ENCODE data around the gene ADORA3.
"Not testable (repeated sequence)": the region's sequence is repeated elsewhere in the genome, so short reads cannot be mapped to it uniquely, and the experiment has no call there.

Gene ADORA3

GRCh38 chr1:111503585-111504060 lies at the start of gene ADORA3, which contains the start of gene TMIGD3:
TSS of gene ADORA3 (minus strand) at chr1:111503633. CDS start at chr1:111503354, 279 bp downstream.
TSS of gene TMIGD3 (minus strand) at chr1:111503633. CDS start at chr1:111503354, 279 bp downstream.
- Histone ChIP-seq H3K9me3 (no peaks in the 10 kb centered on the region), H3K4me1 (peaks cover 55% of the 10 kb centered on the region), H3K36me3 (no peaks in the 10 kb centered on the region), H3K27me3 (no peaks in the 10 kb centered on the region), H3K4me3 (no peak within 1 kb of the TSS), H3K4me2 (peak within 1 kb of the TSS; percentile 46), H3K27ac (no peak within 1 kb of the TSS), H4K20me1 (no peaks in the 10 kb centered on the region), H3K9ac (no peak within 1 kb of the TSS)
- TF ChIP-seq Cebpa-rat (IDR thresholded peaks at IDR 0.05) = peak; percentile 63

DNA sequence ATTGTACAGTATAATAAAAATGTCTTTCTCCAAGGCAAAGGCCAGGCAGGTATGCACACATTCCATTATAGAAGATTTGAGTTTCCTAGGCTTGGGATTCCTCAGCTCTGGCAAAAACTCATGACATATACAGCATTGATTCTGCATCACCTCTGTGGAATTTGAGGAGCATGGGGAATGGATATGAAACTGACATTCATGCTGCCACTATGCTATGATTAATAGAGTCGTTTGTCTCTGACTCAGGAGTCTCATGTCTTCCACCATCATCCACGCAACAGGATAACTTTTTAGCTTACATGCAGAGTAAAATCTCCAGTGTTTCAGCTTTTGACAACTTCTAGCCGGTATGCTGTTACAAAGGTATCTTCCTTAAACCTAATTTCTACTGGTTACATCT lies 49.8 kb upstream of the ADORA3 start:
- no peak overlapping the region for H3K4me2 ChIP-seq

GRCh38 chr1:111552587-111552986 lies 49.2 kb upstream of the ADORA3 start:
- Histone ChIP-seq H4K20me1 (no peaks in the 10 kb centered on the region), H3K27ac (no peak overlapping the region), H3K4me3 (no peak overlapping the region), H3K4me1 (no peaks in the 10 kb centered on the region), H3K4me2 (no peak overlapping the region), H3K9me3 (no peaks in the 10 kb centered on the region), H3K9ac (no peak overlapping the region), H3K36me3 (no peaks in the 10 kb centered on the region), H3K27me3 (no peaks in the 10 kb centered on the region)
- TF ChIP-seq Cebpa-rat (IDR thresholded peaks at IDR 0.05) = no peak

More for the DNA sequence above, 49.8 kb upstream of the ADORA3 start:
- no peaks in the 10 kb centered on the region for H4K20me1 ChIP-seq
- H3K4me1 ChIP-seq = no peaks in the 10 kb centered on the region
- no peaks in the 10 kb centered on the region for H3K36me3 ChIP-seq
- no peak overlapping the region for H3K27ac ChIP-seq
- no peak overlapping the region for H3K9ac ChIP-seq
- no peak for TF ChIP-seq Cebpa-rat (IDR thresholded peaks at IDR 0.05)
- no peak overlapping the region for H3K4me3 ChIP-seq
- no peaks in the 10 kb centered on the region for H3K9me3 ChIP-seq
- no peaks in the 10 kb centered on the region for H3K27me3 ChIP-seq

DNA sequence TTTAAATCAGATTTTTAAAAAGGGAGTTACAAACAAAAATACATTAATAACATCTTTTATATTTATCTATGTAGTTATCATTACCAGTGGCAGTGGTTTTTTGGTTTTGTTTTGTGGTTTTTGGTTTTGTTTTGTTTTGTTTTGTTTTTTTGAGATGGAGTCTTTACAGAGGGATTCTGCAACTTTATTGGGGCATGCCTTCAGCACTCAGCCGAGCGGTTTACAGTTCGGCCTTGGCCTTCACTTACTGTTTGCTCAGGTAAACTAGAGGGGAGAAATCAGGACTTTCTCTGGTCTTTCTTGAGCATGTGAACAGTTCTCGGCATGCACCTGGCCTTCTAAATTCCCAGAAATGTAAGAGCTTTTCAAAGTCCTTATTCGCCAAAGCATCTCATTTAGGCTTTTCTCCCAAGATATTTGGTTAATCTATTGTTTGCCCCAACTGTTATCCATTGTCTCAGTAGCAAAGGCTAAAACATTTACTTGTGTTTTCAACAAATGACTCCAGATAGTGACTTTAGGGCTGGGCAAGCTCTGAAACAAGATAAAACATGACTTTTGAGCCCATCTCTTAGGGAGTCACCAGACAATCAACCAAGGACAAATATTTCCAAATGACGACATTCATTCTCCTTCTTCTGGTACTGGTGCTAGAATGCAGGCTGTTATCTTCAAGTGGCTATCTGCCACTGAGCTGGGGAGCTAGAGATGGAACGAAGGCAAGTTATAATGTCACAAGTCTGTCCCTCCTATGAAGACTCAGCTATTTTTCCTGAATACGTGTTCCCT lies 48.4 kb upstream of the ADORA3 start:
- no peaks in the 10 kb centered on the region for H3K36me3 ChIP-seq
- no peak overlapping the region for H3K4me2 ChIP-seq
- H4K20me1 ChIP-seq = no peaks in the 10 kb centered on the region
- no peak for TF ChIP-seq Cebpa-rat (IDR thresholded peaks at IDR 0.05)
- H3K9ac ChIP-seq = no peak overlapping the region
- no peaks in the 10 kb centered on the region for H3K4me1 ChIP-seq
- no peaks in the 10 kb centered on the region for H3K9me3 ChIP-seq
- no peak overlapping the region for H3K4me3 ChIP-seq
- no peaks in the 10 kb centered on the region for H3K27me3 ChIP-seq
- H3K27ac ChIP-seq = no peak overlapping the region

GRCh38 chr1:111547786-111548185 lies 44.4 kb upstream of the ADORA3 start:
- not testable (repeated sequence) for H3K27me3 ChIP-seq, H3K9ac ChIP-seq, H3K4me1 ChIP-seq, H4K20me1 ChIP-seq, H3K27ac ChIP-seq, H3K36me3 ChIP-seq, H3K9me3 ChIP-seq, H3K4me2 ChIP-seq, H3K4me3 ChIP-seq

GRCh38 chr1:111542187-111542586 lies 38.8 kb upstream of the ADORA3 start:
- no peak overlapping the region for H3K27ac ChIP-seq
- H4K20me1 ChIP-seq = no peaks in the 10 kb centered on the region
- no peak overlapping the region for H3K4me3 ChIP-seq
- TF ChIP-seq Cebpa-rat (IDR thresholded peaks at IDR 0.05) = no peak
- H3K9me3 ChIP-seq = no peaks in the 10 kb centered on the region
- no peaks in the 10 kb centered on the region for H3K4me1 ChIP-seq
- H3K9ac ChIP-seq = no peak overlapping the region
- no peaks in the 10 kb centered on the region for H3K36me3 ChIP-seq
- H3K4me2 ChIP-seq = no peak overlapping the region
- no peaks in the 10 kb centered on the region for H3K27me3 ChIP-seq

DNA sequence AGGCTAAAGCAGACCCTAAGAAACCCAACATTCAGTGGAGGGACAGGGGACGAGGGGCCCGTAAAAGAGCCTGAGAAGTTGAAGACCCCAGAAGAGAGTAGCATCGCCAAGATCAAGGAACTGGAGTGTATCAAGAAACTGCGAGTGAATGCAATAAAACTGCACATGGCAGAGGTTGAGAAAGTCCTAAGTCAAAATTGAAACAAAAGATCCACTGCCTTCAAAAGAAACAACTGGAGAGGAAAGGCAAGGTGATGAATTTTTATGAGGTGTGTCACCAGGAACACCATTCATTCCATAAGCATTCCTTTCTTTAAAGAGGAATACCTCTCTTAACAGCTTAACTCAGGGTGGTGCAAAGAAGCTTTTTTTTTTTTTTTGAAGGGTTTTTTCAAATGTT lies 38.3 kb upstream of the ADORA3 start:
- H3K4me3 ChIP-seq = no peak overlapping the region
- H3K4me2 ChIP-seq = no peak overlapping the region
- TF ChIP-seq Cebpa-rat (IDR thresholded peaks at IDR 0.05) = no peak
- no peak overlapping the region for H3K9ac ChIP-seq
- no peaks in the 10 kb centered on the region for H4K20me1 ChIP-seq
- H3K9me3 ChIP-seq = no peaks in the 10 kb centered on the region
- H3K27me3 ChIP-seq = no peaks in the 10 kb centered on the region
- no peak overlapping the region for H3K27ac ChIP-seq
- H3K4me1 ChIP-seq = no peaks in the 10 kb centered on the region
- H3K36me3 ChIP-seq = no peaks in the 10 kb centered on the region

DNA sequence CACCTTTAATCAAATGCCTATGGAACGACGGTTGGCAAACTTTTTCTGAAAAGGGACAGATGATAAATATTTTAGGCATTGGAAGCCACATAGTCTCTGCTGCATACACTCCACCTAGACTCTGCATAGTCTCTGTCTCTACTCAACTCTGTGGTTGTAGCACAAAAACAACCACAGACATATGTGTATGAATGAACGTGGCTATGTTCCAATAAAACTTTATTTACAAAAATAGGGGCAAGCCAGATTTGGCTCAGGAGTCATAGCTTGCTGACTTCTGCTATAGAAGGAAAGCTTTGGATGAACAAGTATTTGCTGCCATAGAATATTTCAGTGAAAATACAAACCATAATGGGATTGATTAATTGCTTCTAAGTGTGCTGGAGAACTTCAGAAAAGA lies 37.5 kb upstream of the ADORA3 start:
- H3K4me3 ChIP-seq = no peak overlapping the region
- H3K9me3 ChIP-seq = no peaks in the 10 kb centered on the region
- no peaks in the 10 kb centered on the region for H4K20me1 ChIP-seq
- H3K27me3 ChIP-seq = no peaks in the 10 kb centered on the region
- H3K36me3 ChIP-seq = no peaks in the 10 kb centered on the region
- H3K27ac ChIP-seq = no peak overlapping the region
- no peak for TF ChIP-seq Cebpa-rat (IDR thresholded peaks at IDR 0.05)
- no peak overlapping the region for H3K4me2 ChIP-seq
- no peaks in the 10 kb centered on the region for H3K4me1 ChIP-seq
- H3K9ac ChIP-seq = no peak overlapping the region

DNA sequence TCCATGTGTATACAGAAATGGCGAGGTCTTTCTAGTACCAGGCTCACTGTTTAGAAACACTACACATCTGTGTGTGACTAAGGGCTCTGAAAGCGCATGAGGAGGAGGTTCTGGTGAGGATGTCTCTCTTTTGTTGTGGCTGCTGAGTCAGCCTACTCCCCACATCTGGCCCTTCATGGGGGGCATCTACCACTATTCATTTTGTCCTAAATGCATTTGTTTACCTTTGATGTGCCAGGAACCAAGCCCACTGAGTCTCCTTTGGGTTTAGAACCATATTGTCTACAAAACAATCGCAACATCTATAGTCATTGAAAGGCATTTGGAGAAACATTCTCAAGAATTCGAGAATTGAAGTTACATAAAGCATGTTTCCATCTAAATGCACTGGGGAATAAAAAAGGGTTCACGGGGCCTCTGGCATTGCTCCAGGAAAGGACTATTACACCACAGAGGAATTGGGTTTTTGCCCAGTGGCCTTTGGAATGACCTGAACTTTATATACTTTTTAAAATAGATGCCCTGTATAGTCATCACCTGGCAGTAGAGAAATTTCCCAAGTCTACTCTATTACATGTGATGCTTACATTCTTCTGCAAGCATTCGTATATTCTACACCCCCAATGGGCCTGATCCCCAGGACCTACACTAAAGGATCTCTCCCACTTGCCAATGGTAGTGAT lies 35.1 kb upstream of the ADORA3 start:
- Histone ChIP-seq H3K27me3 (no peaks in the 10 kb centered on the region), H3K4me3 (no peak overlapping the region), H3K4me1 (no peaks in the 10 kb centered on the region), H4K20me1 (no peaks in the 10 kb centered on the region), H3K9me3 (no peaks in the 10 kb centered on the region), H3K27ac (no peak overlapping the region), H3K4me2 (no peak overlapping the region), H3K36me3 (no peaks in the 10 kb centered on the region), H3K9ac (no peak overlapping the region)
- TF ChIP-seq Cebpa-rat (IDR thresholded peaks at IDR 0.05) = no peak
